ENCODE data around the gene MAGI2.
"Not testable (repeated sequence)": the region's sequence is repeated elsewhere in the genome, so short reads cannot be mapped to it uniquely, and the experiment has no call there.

The MAGI2 gene

DNA sequence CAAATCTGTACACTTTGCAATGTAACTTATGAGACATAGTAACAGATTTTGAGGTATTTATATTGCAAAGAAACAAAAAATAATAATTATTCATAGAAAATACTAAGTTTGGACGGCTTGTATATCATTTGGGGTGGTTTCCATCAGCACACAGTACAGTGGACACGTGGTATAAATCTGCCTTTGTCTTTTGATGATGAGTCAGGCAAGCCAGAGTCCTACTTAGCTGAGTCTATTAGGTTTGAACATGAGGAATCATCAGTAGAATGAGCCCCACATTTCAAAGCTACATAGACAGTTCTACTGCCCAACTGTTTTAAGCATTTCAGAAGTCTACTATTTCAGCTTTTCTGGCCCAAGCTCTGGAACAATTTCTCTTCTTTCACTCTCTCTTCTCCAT, 851.7 kb downstream of the MAGI2 start:
- DNase-seq = no peak

DNA sequence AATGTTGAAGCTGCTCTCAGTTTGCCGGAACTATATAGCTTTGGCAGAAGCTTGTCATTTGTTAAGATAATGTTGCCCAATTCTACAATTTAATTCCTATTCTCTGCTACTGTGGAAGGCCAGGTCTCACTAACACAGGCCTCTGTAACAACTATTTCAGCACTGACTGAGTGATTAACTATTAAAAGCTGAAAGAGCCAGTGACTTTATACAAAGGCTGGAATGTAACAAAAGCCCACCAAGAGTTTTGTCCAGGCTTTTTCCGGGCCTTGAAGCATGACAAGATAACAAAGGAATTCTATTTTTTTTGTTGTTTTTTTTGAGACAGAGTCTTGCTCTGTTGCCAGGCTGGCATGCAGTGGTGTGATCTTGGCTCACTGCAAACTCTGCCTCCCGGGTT, 859.3 kb downstream of the MAGI2 start:
- DNase-seq = no peak

DNA sequence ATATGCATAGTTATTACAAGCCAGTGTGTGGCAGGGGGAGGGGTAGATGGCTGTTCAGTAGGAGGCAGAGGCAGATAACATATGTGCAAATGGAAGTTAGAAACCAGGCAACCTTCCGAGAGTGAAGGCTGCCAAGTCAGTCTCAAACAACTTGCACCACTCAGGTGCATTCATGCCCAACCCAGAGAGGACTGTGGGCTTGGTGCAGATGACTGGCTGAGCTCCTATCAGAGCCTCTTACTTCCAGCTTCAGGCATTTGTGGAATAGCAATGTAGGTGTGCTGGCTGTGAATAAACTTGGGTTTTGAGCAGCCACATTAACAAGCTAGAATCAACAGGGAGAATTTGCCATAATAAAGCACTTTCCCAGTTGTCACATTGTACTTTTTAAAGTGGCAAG, 865.1 kb downstream of the MAGI2 start:
- no peak for DNase-seq

DNA sequence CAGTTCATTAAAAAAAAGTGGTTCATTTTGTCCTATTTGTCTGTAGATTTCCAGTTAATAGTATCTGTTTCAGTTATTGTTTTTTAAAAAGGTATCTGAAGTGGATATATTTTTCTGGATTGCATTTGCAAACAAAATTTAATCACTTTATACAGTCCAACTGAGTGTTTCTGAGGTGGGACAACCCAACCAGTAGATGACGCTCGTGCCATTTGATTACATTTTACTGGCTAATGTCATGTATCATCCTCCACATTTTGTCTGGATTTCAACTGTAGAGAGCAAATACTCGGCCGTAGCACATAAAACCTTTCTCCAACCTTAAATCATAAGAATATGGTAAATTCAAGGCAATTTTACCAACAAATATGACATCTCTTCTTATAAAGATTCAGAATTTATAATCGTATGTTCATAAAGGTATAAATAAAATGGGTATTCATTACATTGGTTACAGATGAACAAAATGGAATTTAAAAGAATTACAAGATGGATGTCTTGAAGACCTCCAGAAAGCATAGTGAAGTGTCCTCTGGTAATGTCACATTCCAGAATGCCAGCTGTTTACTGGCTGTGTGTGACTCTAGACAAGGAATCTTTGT, 865.9 kb downstream of the MAGI2 start:
- DNase-seq = no peak

DNA sequence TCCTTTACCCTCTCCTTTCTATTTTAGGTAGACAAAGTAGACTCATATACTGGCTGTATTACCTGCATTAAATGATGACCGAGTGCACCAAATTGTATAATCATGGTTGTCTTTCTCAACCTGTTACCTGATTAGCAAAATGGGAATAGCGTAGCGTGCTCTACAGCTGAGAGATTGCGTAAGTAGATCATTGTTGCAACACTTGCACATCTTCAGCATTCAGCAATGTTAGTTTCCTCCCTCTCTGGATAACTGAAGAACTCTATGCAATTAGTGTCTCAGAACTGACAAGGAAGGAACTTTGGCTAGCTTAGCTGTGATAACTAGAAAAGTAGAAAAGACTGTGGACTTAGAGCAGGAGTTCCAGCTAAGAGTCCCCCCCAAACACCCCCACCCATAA, 867.5 kb downstream of the MAGI2 start:
- DNase-seq = no peak

DNA sequence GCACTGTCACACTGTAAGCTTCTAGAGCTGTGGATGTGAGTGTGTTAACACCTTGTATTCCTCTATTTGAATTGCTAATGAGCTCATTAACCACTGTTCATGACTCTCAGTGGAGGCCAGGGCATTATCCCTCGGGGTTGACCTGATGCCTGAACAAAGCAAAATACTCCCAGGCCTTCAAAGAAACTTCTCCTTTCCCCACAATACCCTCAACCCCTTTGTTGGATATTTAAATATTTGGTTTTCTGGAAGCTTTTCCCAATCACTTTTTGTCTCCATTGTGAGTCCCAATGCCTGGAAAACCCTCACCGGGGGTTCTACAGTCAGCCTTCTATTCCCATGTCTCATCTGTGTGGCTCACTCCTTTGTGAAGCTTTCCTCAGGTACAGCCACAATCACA, 874.8 kb downstream of the MAGI2 start:
- no peak for DNase-seq

DNA sequence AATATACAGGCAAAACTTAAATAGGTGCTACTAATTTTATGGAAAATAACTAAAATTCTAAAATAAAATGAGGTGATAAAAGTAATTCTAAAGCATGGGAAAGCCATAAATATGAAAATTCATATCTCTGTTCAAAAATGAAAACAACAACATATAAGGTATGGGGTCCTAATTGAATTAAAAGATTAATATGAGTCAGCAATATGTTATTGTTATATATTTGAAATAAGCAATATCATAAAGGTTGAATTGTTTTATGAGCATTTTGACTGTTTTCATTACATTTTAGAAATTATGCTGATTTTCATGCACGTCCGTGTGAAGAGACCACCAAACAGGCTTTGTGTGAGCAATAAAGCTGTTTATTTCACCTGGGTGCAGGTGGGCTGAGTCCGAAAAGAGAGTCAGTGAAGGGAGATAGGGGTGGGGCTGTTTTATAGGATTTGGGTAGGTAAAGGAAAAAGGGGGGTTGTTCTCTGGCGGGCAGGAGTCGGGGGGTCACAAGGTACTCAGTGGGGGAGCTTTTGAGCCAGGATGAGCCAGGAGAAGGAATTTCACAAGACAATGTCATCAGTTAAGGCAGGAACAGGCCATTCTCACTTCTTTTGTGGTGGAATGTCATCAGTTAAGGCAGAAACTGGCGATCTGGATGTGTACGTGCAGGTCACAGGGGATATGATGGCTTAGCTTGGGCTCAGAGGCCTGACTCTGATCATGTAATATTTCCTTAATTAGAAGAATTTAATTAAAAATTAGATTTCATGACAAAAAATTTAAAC, 876.1 kb downstream of the MAGI2 start:
- not testable (repeated sequence) for DNase-seq

DNA sequence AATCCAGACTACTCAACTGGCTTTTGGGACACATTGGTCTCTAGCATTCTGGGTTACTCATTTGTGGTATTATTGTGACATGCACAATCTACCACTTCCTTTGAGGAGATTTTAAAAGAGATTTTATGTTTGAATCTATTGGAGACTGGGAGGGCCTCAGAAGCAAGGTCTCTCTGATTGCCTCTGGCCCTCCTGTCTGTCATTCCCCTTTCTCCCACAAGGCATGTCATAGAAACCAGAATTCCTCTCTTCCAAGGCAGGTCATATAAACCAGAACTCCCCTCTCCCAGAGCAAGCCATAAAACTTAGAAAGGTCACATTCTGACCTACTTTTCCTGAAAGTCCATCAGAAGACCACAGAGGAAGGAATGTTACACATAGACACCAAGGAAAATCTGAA, 877.2 kb downstream of the MAGI2 start:
- no peak for DNase-seq

DNA sequence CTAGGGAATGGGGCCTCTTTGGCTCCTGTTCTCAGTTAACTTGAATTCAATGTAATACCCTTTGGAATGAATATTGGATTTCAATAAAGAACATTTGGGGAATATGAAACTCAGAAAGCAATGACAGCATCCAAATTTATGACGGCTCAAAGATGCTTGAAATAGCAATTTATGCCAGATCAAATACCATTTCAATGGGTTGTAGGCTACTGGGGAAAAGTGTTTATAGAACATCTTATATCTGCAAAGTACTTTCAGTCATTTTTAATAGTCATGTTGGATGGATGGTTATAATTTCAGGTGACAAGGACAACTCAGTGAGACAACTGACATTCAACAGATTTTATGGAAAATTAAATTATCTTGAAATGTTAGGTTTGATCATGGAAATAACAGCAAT, 882.2 kb downstream of the MAGI2 start:
- DNase-seq = no peak

DNA sequence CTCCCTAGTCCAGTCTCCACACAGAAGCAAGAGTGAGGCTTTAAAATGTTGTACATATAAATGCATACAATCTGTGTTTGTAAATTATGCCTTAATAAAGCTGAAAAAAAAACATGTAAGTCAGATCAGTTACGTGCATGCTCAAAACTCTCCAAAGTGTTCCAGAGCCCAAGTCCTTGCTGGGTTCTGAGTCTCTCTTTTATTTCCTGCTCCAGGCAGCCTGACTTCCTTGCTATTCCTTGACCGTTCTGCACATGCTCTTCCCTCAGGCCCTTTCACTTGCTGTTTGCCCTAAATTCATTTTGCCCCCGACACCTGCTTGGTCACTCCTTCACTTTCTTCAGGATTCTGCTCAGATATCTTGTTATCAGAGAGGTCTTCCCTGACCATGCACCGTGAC, 884.8 kb downstream of the MAGI2 start:
- DNase-seq = no peak

DNA sequence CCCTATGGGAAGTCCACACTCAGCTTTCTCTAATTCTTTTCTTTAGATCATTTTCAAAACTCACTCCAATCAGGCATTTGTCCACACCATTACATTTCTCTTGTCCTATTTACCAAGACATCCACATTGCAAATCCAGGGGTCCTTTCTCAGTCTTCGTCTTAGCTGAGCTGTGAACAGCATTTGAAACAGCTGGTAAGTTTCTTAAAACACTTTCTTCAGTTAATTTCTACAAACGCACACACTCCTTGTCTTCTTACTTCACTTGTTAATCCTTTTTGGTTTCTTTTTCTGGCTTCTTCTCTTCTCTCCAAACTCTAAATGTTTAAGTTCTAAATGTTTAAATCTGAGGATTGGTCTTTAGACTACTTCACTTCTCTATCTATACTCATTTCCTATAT, 885.6 kb downstream of the MAGI2 start:
- no peak for DNase-seq

DNA sequence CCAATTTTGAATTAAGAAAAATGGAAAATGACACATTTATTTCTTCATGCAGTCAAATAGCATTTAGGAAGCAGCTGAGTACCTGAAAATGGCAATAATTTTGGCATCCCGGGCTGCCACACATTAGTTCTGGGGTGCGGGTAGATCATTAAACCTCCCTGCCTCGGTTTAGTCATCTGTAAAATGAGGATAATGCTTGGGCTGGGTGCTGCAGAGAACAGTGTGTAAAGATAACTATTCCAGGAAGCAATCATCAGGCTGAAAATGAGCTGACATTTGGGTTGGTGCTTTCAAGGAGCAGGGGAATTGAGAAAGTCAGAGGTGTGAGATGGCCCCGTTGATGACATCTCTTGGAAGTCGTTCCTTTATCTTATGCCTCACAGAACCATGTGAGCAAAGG, 887.7 kb downstream of the MAGI2 start:
- DNase-seq = no peak

DNA sequence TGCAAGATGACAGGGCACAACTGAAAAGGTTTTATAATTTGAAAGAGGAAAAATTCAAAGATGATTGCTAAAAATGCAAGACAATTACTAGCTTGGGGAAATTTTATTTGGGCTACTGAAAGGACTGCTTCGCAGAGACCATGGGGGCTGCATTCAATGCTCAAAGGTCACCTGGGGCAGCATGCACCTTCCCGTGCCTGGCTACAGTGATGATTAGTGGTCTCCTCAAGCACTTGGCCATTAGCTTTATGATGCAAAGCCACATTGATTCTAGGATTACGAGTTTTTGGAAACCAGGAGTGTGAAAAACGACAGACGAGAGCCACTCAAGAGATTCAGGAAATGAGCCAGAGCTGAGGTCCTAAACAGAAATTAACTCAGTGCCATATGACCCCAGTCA, 890.3 kb downstream of the MAGI2 start:
- no peak for DNase-seq

DNA sequence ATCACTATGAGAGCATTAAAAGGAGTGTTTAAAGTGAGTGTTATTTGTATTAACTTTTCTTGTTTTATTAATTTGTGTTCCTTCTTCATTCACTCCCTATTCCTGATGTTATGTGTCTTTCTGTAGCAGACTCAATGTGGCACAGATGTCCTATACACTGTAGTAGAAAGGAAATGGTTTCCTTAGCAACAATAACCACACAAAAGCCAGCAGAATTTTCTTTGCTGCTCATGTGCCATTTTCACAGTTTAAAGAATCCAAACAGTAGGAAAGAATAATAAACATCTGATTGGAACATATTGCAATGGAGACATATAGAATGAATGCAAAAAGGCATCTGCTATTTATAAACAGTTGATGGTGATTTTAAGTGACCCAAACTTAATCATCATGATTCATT, 891.3 kb downstream of the MAGI2 start:
- no peak for DNase-seq

DNA sequence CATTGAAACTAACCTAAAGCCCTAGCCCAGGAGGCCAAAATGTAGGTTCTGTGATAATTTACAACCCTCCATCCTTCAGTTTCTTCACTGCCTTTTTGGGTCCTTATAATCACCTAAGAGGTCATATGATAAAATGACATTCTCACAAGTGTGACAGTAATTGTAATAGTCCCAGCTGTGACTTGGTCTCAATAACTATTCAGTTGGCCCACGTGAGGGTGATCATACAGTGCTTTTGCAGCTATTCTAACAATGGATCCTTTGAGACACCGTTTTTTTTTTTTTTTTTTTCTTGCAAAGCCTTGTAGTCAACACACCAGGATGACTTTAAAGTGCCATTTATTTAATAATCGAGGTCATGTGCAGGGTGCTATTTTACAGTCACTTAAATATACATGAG, 894.9 kb downstream of the MAGI2 start:
- no peak for DNase-seq

DNA sequence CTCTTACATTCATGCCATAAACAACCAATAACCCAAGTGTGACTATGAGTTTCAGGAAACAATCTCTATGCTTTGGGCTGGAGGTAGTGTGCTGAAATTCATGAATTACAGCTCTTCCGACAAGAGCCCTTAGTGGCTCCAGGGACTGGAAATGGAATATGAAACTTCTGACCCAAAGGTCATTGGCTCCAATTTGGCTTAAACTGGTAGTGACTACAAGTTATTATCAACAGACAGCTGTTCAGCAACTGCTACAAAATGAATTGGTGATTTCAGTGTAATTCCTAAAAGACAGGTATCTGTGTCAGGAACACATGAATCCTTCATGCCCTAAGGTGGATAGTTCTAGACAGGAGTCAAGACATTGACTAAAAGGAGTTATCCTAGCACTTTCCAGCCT, 909.5 kb downstream of the MAGI2 start:
- DNase-seq = no peak

DNA sequence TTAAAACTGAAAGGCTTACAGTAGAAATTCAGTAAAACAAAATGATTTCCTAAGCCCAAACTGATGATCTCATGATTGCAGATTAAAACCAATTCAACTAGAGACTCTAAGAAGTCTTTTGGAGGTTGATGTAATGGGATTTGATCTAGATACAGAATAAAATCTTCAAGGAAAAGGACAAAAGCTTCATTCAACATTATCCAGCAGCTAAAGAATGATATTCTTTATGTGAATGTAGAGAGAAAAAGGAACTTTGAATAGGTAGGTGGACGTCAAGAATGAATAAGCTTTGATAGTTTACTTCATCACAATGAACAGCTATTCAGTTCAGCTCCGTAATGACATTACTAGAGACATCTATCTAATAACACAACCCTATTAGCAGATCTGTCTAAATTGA, 910.5 kb downstream of the MAGI2 start:
- DNase-seq = no peak

DNA sequence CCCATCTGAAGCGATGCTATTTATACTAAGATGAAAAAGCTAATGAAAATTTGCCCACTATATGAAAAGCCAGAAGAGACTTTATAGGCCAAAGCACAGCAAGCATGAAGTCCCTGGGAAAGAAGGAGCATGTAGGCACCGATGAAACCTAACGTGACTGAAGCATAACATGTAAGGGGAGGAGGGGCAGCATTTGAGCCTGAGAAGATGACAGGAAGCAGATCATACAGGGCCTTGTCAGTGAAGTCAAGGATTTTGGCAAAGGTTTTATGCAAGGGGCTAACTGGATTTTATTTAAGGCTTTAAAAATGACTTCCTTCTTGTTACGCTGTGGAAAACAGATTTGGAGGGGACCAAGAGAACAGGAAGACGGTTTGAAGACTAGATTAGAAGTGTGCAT, 910.9 kb downstream of the MAGI2 start:
- DNase-seq = no peak

DNA sequence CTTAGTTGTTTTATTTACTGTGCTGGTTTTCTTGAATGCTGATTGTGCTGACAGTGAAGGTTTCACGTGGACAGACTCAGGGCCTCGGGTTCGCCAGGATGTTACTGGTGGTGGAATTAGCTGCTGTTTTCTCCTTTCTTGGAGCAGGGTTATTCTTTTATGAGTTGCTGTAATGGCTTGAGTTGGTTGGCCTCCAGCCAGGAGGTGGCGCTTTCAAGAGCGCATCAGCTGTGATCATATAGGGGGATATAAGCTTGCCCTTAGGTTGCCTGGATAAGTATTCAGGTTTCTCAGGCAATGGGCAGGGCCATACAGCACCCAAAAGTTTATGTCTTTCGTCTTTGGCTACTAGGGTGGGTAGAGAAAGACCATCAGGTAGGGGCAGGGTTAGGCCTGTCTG, 913.6 kb downstream of the MAGI2 start:
- DNase-seq = no peak

DNA sequence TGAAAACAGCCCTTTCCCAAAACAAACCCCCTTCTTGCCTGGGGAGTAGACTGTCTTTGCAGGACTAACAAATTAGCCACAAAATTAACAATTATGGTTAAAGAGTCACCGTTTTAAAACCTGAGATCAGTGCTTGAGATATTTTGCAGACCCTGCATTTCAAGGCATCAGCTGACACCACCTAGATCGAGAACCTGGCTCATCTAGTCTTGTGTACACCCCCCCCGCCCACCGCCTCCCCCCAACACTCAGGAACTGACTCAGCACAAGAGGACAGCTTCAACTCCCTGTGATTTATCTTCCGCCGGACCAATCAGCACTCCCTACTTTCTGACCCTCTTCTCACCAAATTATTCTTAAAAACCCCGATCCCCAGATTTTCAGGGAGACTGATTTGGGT, 917.8 kb downstream of the MAGI2 start:
- DNase-seq = no peak

DNA sequence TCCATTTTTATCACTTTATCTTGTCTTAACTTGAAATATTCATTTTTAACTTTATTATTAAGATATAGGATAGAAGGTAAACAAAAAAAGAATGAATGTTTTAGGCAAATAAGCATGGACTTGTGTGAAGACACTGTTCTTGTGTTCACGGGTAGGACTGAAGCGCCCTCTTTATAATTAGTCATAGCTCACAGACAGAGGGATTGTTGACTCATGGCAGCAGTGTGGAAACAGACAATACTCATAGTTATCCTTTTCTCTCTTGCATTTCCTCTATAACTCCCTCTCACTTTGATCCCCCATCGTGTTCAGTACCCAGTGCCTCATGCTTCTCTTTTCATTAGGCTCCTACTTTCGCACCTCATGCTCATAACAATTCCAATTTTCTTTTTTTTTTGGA, 923.1 kb downstream of the MAGI2 start:
- no peak for DNase-seq

DNA sequence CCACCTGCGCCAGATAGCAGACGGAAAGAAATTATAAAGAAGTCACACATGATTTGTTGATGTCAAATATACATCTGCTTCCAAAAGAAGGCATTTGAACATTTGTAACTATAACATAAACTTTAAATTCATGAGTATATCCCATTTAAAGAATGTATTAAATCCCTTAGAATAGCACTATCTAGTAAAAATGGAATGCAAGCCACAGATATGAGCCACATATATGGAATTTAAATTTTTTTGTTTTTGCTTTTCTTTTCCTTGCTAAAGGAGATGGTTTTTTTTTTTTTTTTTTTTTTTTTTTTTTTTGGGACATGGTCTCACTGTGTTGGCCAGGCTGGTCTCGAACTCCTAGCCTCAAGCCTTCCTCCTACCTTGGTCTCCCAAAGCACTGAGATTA, 924.1 kb downstream of the MAGI2 start:
- no peak for DNase-seq

DNA sequence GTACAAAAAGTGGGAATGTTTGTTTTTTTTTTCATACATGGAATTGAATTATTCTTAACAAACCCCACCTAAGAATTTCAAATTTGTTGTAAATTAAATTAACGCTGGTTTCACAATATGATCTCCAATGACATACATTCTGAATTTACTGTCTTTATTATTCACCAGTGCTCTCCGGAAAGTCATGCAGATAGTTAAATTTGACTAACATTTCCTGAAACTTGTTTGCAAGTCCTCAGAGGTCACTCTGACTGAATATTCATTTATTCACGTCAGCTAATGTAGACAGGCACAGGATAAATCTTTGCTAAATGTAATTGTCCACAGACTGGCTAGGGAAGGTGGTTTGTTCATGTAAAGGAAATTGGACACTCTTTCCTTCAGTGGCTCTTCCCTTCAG, 924.5 kb downstream of the MAGI2 start:
- no peak for DNase-seq

DNA sequence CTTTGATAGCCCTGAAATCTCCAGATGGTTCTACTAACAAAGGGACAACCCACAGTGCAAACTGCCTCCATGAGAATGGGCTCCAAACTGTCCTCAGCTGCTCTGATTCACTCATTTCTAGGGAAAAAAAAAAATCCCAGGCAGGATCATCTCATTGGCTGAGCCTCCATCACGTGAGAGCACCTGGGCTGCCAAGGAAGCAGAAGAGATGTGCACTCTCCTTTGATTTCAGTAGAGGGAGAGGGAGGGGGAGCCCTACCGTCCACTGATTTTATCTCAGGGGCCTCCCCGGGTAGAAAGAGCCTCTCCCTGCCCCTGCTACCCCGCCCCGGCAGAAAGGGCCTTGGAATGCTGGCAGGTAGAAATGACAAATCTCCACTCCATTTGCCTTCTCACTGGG, 929.5 kb downstream of the MAGI2 start:
- no peak for DNase-seq

DNA sequence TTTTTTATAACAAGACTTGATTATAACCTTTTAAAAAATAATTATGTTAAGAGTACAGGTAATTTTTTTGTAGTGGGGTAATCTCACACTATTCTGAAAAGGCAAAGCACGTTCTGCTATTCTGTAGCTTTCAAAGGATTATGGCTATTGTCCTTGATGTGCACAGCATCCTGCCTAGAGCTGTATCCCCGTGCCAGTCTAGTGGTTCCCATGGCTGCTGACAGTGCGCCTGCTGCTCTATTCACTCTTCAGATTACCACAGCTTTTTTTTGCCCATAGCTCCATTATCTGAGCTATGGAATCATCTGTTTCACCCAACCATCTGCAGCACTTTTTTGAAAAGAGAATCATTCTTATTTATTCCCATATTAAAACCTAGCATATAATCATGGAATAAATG, 931.5 kb downstream of the MAGI2 start:
- no peak for DNase-seq

Data from cortex of kidney (tissue), 1 donor.